ENCODE data around the gene C1orf210. TPM values are rescaled to one million over a fixed set of nuclear protein-coding genes. Genes with fewer than 3 reads are reported as not detected.

C1orf210 gene
- polyA plus RNA-seq, 1 donor (not counting 4 experiments of a cell fraction or from before 2014, with no cell fraction given): 5.6 TPM

DNA sequence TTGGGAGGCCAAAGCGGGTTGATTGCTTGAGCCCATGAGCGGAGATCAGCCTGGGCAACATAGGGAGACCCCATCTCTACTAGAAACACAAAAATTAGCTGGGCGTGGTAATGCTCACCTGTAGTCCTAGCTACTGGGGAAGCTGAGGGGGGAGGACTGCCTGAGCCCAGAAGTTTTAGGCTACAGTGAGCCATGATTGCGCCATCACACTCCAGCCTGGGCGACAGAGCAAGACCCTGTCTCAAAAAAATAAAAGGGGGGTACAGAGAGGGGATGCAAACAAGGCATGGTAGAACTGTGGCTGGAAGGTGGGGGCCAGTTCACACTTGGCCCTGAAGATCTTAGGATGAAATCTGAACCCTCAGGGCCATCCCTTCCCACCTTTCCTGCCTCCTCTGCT, 1.2 kb upstream of the C1orf210 start:
- Histone ChIP-seq H3K9me1 (ENCODE audit: control insufficient read depth, extremely low read depth, insufficient read depth, low read length) (no peaks in the 10 kb centered on the region), H3K27ac (ENCODE audit: control insufficient read depth, insufficient read depth, low read length) (no peak overlapping the region), H3K27me3 (ENCODE audit: control insufficient read depth, extremely low read depth, insufficient read depth, low read length) (no peaks in the 10 kb centered on the region), H3K79me2 (ENCODE audit: control insufficient read depth, insufficient read depth, low read length) (no peaks in the 10 kb centered on the region), H4K20me1 (ENCODE audit: control insufficient read depth, extremely low read depth, insufficient read depth, low read length) (no peaks in the 10 kb centered on the region), H2AFZ (ENCODE audit: control insufficient read depth, low read length) (no peak overlapping the region), H3K36me3 (ENCODE audit: control insufficient read depth in 2 of 2, extremely low read depth in 1 of 2, insufficient read depth in 2 of 2, low read length in 2 of 2) (no peaks in the 10 kb centered on the region), H3K9ac (ENCODE audit: control insufficient read depth, extremely low read depth, insufficient read depth, low read length) (no peak overlapping the region), H3K4me1 (ENCODE audit: control insufficient read depth, extremely low read depth, insufficient read depth, low read length) (peaks cover 11% of the 10 kb centered on the region), H3K9me3 (ENCODE audit: control insufficient read depth, low read depth, low read length) (no peaks in the 10 kb centered on the region), H3K4me3 (ENCODE audit: control insufficient read depth in 2 of 3, extremely low read depth in 1 of 3, insufficient read depth in 2 of 3, low read depth in 1 of 3, low read length in 3 of 3) (no peak overlapping the region), H3K4me2 (ENCODE audit: control insufficient read depth, extremely low read depth, insufficient read depth, low read depth, low read length) (no peak overlapping the region)
- FAIRE-seq (no peak), DNase-seq (ENCODE audit: low read depth, low spot score) (no peak)
- dilution Hi-C loops (cut with MboI; ENCODE audit: extremely low pct_ligation_motif_present, low sequenced_read_pairs): no loop called here
- TF ChIP-seq EZH2 (IDR thresholded peaks at IDR 0.05; ENCODE audit: low read length): no peak
- TF ChIP-seq, protein P1, sequence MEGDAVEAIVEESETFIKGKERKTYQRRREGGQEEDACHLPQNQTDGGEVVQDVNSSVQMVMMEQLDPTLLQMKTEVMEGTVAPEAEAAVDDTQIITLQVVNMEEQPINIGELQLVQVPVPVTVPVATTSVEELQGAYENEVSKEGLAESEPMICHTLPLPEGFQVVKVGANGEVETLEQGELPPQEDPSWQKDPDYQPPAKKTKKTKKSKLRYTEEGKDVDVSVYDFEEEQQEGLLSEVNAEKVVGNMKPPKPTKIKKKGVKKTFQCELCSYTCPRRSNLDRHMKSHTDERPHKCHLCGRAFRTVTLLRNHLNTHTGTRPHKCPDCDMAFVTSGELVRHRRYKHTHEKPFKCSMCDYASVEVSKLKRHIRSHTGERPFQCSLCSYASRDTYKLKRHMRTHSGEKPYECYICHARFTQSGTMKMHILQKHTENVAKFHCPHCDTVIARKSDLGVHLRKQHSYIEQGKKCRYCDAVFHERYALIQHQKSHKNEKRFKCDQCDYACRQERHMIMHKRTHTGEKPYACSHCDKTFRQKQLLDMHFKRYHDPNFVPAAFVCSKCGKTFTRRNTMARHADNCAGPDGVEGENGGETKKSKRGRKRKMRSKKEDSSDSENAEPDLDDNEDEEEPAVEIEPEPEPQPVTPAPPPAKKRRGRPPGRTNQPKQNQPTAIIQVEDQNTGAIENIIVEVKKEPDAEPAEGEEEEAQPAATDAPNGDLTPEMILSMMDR (optimal IDR thresholded peaks at IDR 0.05 in 1 of 3, IDR thresholded peaks at IDR 0.05 in 1 of 3, conservative IDR thresholded peaks at IDR 0.05 in 1 of 3; ENCODE audit: extremely low read depth in 1 of 3, insufficient read depth in 2 of 3, low read length in 3 of 3): no peak

DNA sequence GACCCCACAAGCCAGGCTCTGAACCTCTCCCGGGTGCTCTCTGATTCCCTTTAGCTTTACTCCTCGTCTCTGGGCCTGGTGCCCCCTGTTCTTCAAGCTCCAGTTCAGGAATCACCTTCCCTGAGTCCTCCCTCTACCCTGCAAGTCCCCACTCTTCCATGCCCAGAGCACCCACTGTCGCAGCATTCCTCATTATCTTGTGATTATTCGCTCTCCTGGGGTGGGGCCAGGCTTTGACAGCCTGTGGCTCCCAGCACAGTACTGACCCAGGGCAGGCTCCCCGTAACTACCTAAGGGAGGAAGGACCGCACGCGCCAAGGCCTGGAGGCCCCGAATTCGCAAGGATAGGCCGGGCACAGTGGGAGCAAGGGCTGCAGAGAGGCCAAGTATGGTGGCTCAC, 734 bp upstream of the C1orf210 start:
- Histone ChIP-seq H3K9ac (ENCODE audit: control insufficient read depth, extremely low read depth, insufficient read depth, low read length) (no peak overlapping the region), H3K27ac (ENCODE audit: control insufficient read depth, insufficient read depth, low read length) (no peak overlapping the region), H3K4me1 (ENCODE audit: control insufficient read depth, extremely low read depth, insufficient read depth, low read length) (peaks cover 11% of the 10 kb centered on the region)

More for the DNA sequence above, 734 bp upstream of the C1orf210 start:
- Histone ChIP-seq H3K4me2 (ENCODE audit: control insufficient read depth, extremely low read depth, insufficient read depth, low read depth, low read length) (no peak overlapping the region), H3K4me3 (ENCODE audit: control insufficient read depth in 2 of 3, extremely low read depth in 1 of 3, insufficient read depth in 2 of 3, low read depth in 1 of 3, low read length in 3 of 3) (no peak overlapping the region), H3K36me3 (ENCODE audit: control insufficient read depth in 2 of 2, extremely low read depth in 1 of 2, insufficient read depth in 2 of 2, low read length in 2 of 2) (no peaks in the 10 kb centered on the region), H2AFZ (ENCODE audit: control insufficient read depth, low read length) (no peak overlapping the region), H3K27me3 (ENCODE audit: control insufficient read depth, extremely low read depth, insufficient read depth, low read length) (no peaks in the 10 kb centered on the region), H3K79me2 (ENCODE audit: control insufficient read depth, insufficient read depth, low read length) (no peaks in the 10 kb centered on the region), H3K9me1 (ENCODE audit: control insufficient read depth, extremely low read depth, insufficient read depth, low read length) (no peaks in the 10 kb centered on the region), H3K9me3 (ENCODE audit: control insufficient read depth, low read depth, low read length) (no peaks in the 10 kb centered on the region), H4K20me1 (ENCODE audit: control insufficient read depth, extremely low read depth, insufficient read depth, low read length) (no peaks in the 10 kb centered on the region)
- no peak for DNase-seq (ENCODE audit: low read depth, low spot score)
- FAIRE-seq: no peak
- TF ChIP-seq, protein P1 (optimal IDR thresholded peaks at IDR 0.05 in 1 of 3, IDR thresholded peaks at IDR 0.05 in 1 of 3, conservative IDR thresholded peaks at IDR 0.05 in 1 of 3; ENCODE audit: extremely low read depth in 1 of 3, insufficient read depth in 2 of 3, low read length in 3 of 3): no peak
- TF ChIP-seq EZH2 (IDR thresholded peaks at IDR 0.05; ENCODE audit: low read length): no peak
- dilution Hi-C loops (cut with MboI; ENCODE audit: extremely low pct_ligation_motif_present, low sequenced_read_pairs): no loop called here
